H1 (cell line): ENCODE data around the gene OR4D11.

Experiments
- ASH2L ChIP-seq: fragments of 200-600, 300-600 bp; sonication (generic); IDR thresholded peaks from one replicate; pipeline ENCODE4 v1.7.1; 2017; ENCODE audit warnings: low read length
- GABPA ChIP-seq: IDR thresholded peaks from 2 replicates; pipeline ENCODE4 v1.6.1; 2011; ENCODE audit warnings: mild to moderate bottlenecking, low read length, moderate library complexity, borderline replicate concordance; ENCODE audit not compliant: insufficient read depth
- HDAC2 ChIP-seq, 2 experiments: fragments of 300-600 bp in 1 of 2; sonication (generic) in 1 of 2; IDR thresholded peaks; 2 replicates each; pipeline ENCODE4 v1.6.1; 2011 to 2012; ENCODE audit warnings: low read depth in 2 of 2, low read length in 2 of 2, mild to moderate bottlenecking in 2 of 2, moderate library complexity in 2 of 2, borderline replicate concordance in 1 of 2, inconsistent platforms in 1 of 2
- JUND ChIP-seq: IDR thresholded peaks from 2 replicates; pipeline ENCODE4 v1.6.1; 2011; ENCODE audit warnings: mild to moderate bottlenecking, improper control_type of control experiment, low read length
- NRF1 ChIP-seq: IDR thresholded peaks from 2 replicates; pipeline ENCODE4 v1.6.1; 2011; ENCODE audit warnings: mild to moderate bottlenecking, low read depth, low read length, improper control_type of control experiment
- POLR2A ChIP-seq, 2 experiments: IDR thresholded peaks; 1 replicate in 1 of 2; 2 replicates in 1 of 2; pipeline ENCODE4 v1.6.1; 2011; ENCODE audit warnings: low read depth in 2 of 2, low read length in 2 of 2, mild to moderate bottlenecking in 2 of 2; ENCODE audit errors: control extremely low read depth in 1 of 2
- RAD21 ChIP-seq, 2 experiments: IDR thresholded peaks in 1 of 2; conservative IDR thresholded peaks in 1 of 2; 2 replicates each; pipeline ENCODE4 v1.6.1; 2011; ENCODE audit warnings: low read depth in 2 of 2, low read length in 2 of 2, improper control_type of control experiment in 1 of 2, inconsistent platforms in 1 of 2, mild to moderate bottlenecking in 1 of 2, moderate library complexity in 1 of 2
- SAP30 ChIP-seq: fragments of 300-600 bp; sonication (generic); IDR thresholded peaks from 2 replicates; pipeline ENCODE4 v1.7.1; 2012; ENCODE audit warnings: low read length, moderate library complexity, mild to moderate bottlenecking, inconsistent platforms; ENCODE audit not compliant: insufficient read depth, insufficient replicate concordance
- SIN3A ChIP-seq, 2 experiments: IDR thresholded peaks in 1 of 2; conservative IDR thresholded peaks in 1 of 2; 2 replicates each; pipeline ENCODE4 v1.6.1; 2011 to 2012; ENCODE audit warnings: low read length in 2 of 2, improper control_type of control experiment in 1 of 2, low read depth in 1 of 2, mild to moderate bottlenecking in 1 of 2
- TCF12 ChIP-seq: IDR thresholded peaks from 2 replicates; pipeline ENCODE4 v1.6.1; 2011; ENCODE audit warnings: low read depth, mild to moderate bottlenecking, low read length
- YY1 ChIP-seq: IDR thresholded peaks from 2 replicates; pipeline ENCODE4 v1.6.1; 2011; ENCODE audit warnings: low read depth, mild to moderate bottlenecking, low read length
- TF ChIP-seq, protein P1 (sequence below), 3 experiments: IDR thresholded peaks; 1 replicate in 2 of 3; 2 replicates in 1 of 3; pipeline versions ENCODE4 v1.5.1 to v1.6.1; 2011; ENCODE audit warnings: low read length in 3 of 3, mild to moderate bottlenecking in 3 of 3, inconsistent platforms in 2 of 3, low read depth in 1 of 3, moderate library complexity in 1 of 3; ENCODE audit not compliant: insufficient read depth in 1 of 3; ENCODE audit errors: control extremely low read depth in 1 of 3

DNA sequence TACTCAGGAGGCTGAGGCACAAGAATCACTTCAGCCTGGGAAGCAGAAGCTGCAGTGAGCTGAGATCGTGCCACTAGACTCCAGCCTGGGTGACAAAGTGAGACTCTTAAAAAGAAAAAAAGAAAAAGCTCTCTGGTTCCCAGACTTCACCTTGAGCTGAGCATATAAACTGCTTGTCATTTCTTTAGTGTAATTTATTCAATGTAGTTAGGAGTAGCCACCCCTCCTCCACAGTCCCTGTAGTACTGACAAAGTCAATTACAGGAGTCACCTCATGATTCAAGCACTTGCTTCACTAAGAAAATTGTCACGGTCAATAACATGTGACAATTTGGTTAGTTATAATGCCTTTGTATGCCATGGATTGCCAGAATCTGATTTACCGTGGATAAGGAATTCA, 23.0 kb upstream of the OR4D11 start:
- TF ChIP-seq SAP30 (no peak), TCF12 (no peak), POLR2A (IDR thresholded peaks at IDR 0.05; ENCODE audit: control extremely low read depth in 1 of 2, low read depth in 2 of 2, low read length in 2 of 2) (no peak), GABPA (no peak), RAD21 (IDR thresholded peaks at IDR 0.05 in 1 of 2, conservative IDR thresholded peaks at IDR 0.05 in 1 of 2; ENCODE audit: low read depth in 2 of 2, low read length in 2 of 2) (no peak), ASH2L (no peak), HDAC2 (IDR thresholded peaks at IDR 0.05; ENCODE audit: borderline replicate concordance in 1 of 2, low read depth in 2 of 2, low read length in 2 of 2) (no peak), JUND (no peak), YY1 (no peak), NRF1 (no peak), SIN3A (conservative IDR thresholded peaks at IDR 0.05 in 1 of 2, IDR thresholded peaks at IDR 0.05 in 1 of 2; ENCODE audit: low read depth in 1 of 2, low read length in 2 of 2) (no peak)
- TF ChIP-seq, protein P1, sequence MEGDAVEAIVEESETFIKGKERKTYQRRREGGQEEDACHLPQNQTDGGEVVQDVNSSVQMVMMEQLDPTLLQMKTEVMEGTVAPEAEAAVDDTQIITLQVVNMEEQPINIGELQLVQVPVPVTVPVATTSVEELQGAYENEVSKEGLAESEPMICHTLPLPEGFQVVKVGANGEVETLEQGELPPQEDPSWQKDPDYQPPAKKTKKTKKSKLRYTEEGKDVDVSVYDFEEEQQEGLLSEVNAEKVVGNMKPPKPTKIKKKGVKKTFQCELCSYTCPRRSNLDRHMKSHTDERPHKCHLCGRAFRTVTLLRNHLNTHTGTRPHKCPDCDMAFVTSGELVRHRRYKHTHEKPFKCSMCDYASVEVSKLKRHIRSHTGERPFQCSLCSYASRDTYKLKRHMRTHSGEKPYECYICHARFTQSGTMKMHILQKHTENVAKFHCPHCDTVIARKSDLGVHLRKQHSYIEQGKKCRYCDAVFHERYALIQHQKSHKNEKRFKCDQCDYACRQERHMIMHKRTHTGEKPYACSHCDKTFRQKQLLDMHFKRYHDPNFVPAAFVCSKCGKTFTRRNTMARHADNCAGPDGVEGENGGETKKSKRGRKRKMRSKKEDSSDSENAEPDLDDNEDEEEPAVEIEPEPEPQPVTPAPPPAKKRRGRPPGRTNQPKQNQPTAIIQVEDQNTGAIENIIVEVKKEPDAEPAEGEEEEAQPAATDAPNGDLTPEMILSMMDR (IDR thresholded peaks at IDR 0.05; ENCODE audit: control extremely low read depth in 1 of 3, insufficient read depth in 1 of 3, low read depth in 1 of 3, low read length in 3 of 3): no peak
